Osteocyte (in vitro differentiated cells): ENCODE data around the gene ARID5B. TPM values are rescaled to one million over a fixed set of nuclear protein-coding genes. Genes with fewer than 3 reads are reported as not detected.

Experiments used
- DNase-seq: peaks from one replicate; pipeline ENCODE4 v3.0.0; 2021; ENCODE audit warnings: mixed read lengths; ENCODE audit not compliant: unreplicated experiment; ENCODE audit errors: extremely low spot score
- H3K27ac Mint-ChIP-seq: one replicate; pipeline ENCODE4 v1.8.0; 2021; ENCODE audit warnings: mild to moderate bottlenecking, mixed read lengths; ENCODE audit not compliant: unreplicated experiment
- H3K27me3 Mint-ChIP-seq: one replicate; pipeline ENCODE4 v1.8.0; 2021; ENCODE audit warnings: mixed read lengths; ENCODE audit not compliant: unreplicated experiment
- H3K36me3 Mint-ChIP-seq: one replicate; pipeline ENCODE4 v1.8.0; 2021; ENCODE audit warnings: mixed read lengths; ENCODE audit not compliant: unreplicated experiment
- H3K4me1 Mint-ChIP-seq: one replicate; pipeline ENCODE4 v1.8.0; 2021; ENCODE audit warnings: mixed read lengths; ENCODE audit not compliant: unreplicated experiment
- H3K4me3 Mint-ChIP-seq: one replicate; pipeline ENCODE4 v1.8.0; 2021; ENCODE audit warnings: mild to moderate bottlenecking, moderate library complexity, mixed read lengths; ENCODE audit not compliant: unreplicated experiment
- H3K9me3 Mint-ChIP-seq: one replicate; pipeline ENCODE4 v1.8.0; 2021; ENCODE audit warnings: mixed read lengths; ENCODE audit not compliant: unreplicated experiment
- CTCF ChIP-seq: fragments of 200-600 bp; sonication (generic); IDR thresholded peaks from 2 replicates; pipeline ENCODE4 v1.5.0; 2021; ENCODE audit warnings: antibody characterized with exemption, mild to moderate bottlenecking, moderate library complexity
- total RNA-seq: library from RNA; stranded (reverse); gene quantifications from 2 replicates; pipeline ENCODE4 v1.2.1, GENCODE V29; 2021

ARID5B gene
- total RNA-seq, 1 donor from 2014 or later, result 89.4 TPM

GRCh38 chr10:62108759-62109586, 207.5 kb downstream of the ARID5B start:
- TF ChIP-seq CTCF, result no peak
- H3K4me3 Mint-ChIP-seq, result no peak overlapping the region
- no peaks in the 10 kb centered on the region for H3K27me3 Mint-ChIP-seq
- no peak for DNase-seq
- peak overlapping the region; percentile 61 for H3K27ac Mint-ChIP-seq
- H3K4me1 Mint-ChIP-seq, result peaks cover 16% of the 10 kb centered on the region
- H3K9me3 Mint-ChIP-seq, result peaks cover 9% of the 10 kb centered on the region
- H3K36me3 Mint-ChIP-seq, result no peaks in the 10 kb centered on the region

DNA sequence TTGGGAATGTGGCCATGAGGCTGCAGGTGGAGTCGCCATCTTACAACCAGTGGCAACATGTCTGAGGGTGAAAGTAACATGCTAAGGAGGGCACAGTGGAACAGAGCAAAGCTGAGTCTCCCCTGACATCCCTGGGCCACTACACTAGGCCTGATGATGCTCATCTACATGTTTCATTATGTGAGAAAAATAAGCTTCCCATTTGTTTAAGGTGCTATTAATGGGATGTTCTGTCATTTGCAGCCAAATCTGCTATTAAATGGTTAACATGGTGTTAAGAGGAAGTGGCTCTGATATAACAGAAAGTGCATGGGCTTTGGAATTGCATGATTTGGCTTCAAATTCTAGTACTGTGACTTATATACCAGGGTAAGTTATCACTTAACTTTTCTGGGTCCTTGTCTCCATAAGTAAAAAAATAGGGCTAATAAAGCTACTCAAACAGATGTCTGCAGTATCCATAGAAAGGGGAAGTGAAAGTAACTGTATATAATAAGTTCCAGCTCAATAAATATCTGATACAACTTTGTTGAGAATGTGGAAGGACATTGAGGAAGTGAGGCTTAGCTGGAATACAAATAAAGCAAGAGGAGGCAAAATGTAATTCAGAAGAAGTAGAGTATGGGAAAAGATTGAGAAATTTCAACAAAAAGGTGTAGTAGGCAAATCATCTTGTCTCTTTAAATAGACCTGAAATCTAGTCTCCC, 208.2 kb downstream of the ARID5B start:
- DNase-seq, result no peak
- Mint-ChIP-seq H3K27ac (peak overlapping the region; percentile 61), H3K4me1 (peaks cover 16% of the 10 kb centered on the region), H3K4me3 (no peak overlapping the region), H3K36me3 (no peaks in the 10 kb centered on the region), H3K9me3 (peaks cover 9% of the 10 kb centered on the region), H3K27me3 (no peaks in the 10 kb centered on the region)
- no peak for TF ChIP-seq CTCF

DNA sequence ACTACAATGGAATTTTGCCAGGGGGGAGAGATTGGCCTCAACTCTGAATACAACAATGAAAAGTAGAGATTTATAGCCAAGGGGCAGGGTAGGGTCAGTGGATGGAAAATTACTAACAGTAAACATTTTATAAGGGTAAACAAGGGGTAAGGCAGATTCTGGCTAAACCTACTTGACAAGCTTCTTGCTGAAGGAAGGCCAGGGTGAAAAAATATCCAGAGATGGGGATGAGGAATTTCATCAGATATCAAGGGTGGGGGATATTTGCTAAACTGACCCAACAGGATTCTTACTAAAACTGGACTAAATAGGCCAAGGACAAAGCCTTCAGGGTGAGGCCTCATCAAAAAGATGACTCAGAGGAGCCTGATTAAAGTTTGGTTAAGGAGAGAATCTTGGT, 210.8 kb downstream of the ARID5B start:
- TF ChIP-seq CTCF, result no peak
- Mint-ChIP-seq H3K27ac (no peak overlapping the region), H3K4me3 (no peak overlapping the region), H3K4me1 (peaks cover 16% of the 10 kb centered on the region), H3K27me3 (no peaks in the 10 kb centered on the region), H3K9me3 (no peaks in the 10 kb centered on the region), H3K36me3 (no peaks in the 10 kb centered on the region)
- DNase-seq, result no peak

DNA sequence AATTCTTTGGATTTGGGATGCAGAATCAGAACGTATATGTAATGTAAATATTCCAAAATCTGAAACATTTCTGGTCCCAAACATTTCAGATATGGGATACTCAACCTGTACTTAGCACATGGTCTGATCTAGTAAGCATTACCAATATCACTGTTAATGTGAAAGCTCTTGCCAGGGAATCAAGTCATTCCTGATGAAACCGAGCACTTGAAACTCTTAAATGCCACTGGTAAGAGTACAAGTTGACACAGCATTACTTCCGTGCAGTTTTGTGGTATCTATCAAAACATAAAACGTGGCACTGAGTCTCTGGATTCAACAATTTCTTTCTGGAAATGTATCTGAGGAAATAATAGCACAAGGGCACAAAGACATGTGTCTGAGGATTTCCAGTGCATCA, 211.5 kb downstream of the ARID5B start:
- no peaks in the 10 kb centered on the region for H3K9me3 Mint-ChIP-seq
- no peak for TF ChIP-seq CTCF
- no peak overlapping the region for H3K4me3 Mint-ChIP-seq
- H3K36me3 Mint-ChIP-seq, result no peaks in the 10 kb centered on the region
- peaks cover 16% of the 10 kb centered on the region for H3K4me1 Mint-ChIP-seq
- DNase-seq, result no peak
- H3K27me3 Mint-ChIP-seq, result no peaks in the 10 kb centered on the region
- H3K27ac Mint-ChIP-seq, result no peak overlapping the region

GRCh38 chr10:62113680-62114079, 212.2 kb downstream of the ARID5B start:
- no peak for DNase-seq
- Mint-ChIP-seq H3K27me3 (no peaks in the 10 kb centered on the region), H3K4me3 (no peak overlapping the region), H3K9me3 (no peaks in the 10 kb centered on the region), H3K27ac (no peak overlapping the region), H3K36me3 (no peaks in the 10 kb centered on the region), H3K4me1 (peaks cover 16% of the 10 kb centered on the region)
- TF ChIP-seq CTCF, result no peak
